Left ventricle myocardium inferior (tissue), 1 donor: ENCODE measurements around the gene EGR1. TPM values are rescaled to one million over a fixed set of nuclear protein-coding genes. Genes with fewer than 3 reads are reported as not detected.
"Not testable (repeated sequence)": the region's sequence is repeated elsewhere in the genome, so short reads cannot be mapped to it uniquely, and the experiment has no call there.

Source experiments
- DNase-seq: peaks from one replicate; pipeline ENCODE4 v3.0.0-alpha.2; 2020
- H3K27ac ChIP-seq: fragments of 200-600 bp; replicated peaks from 2 replicates; pipeline ENCODE4 v1.8.0; 2021
- H3K27me3 ChIP-seq: fragments of 200-600 bp; 2 replicates; pipeline ENCODE4 v1.8.0; 2021; ENCODE audit warnings: low read depth
- H3K36me3 ChIP-seq: fragments of 200-600 bp; 2 replicates; pipeline ENCODE4 v1.8.0; 2021
- H3K4me1 ChIP-seq: fragments of 200-600 bp; 2 replicates; pipeline ENCODE4 v1.8.0; 2021
- H3K4me3 ChIP-seq: fragments of 200-600 bp; 2 replicates; pipeline ENCODE4 v1.8.0; 2021; ENCODE audit warnings: mild to moderate bottlenecking, moderate library complexity
- H3K9me3 ChIP-seq: fragments of 200-600 bp; replicated peaks from 2 replicates; pipeline ENCODE4 v1.8.0; 2021
- CTCF ChIP-seq: fragments of 200-600 bp; IDR thresholded peaks from 2 replicates; pipeline ENCODE4 v1.8.0; 2021; ENCODE audit warnings: antibody characterized with exemption, mild to moderate bottlenecking, borderline replicate concordance
- intact Hi-C: fragments of 100-400 bp; cut with micrococcal nuclease; formaldehyde crosslinking; loops from one replicate; pipeline ENCODE4 v1.11.0; 2022
- total RNA-seq: library from RNA; stranded (reverse); fragmentation: NEBNext Ultra II Directional; extraction: Animal tissue kit (Norgen Biotek cat#: 25700); gene quantifications from one replicate; pipeline ENCODE4 v1.2.1, GENCODE V29; 2021
- donor health status: DM: no; HTN: yes; CAD: no; lungs with severe emphysema.

Gene EGR1
- total RNA-seq, 1 donor from 2014 or later: 7.8 TPM

- Histone ChIP-seq H3K27me3 (peaks cover 6% of the 10 kb centered on the region), H3K4me1 (peaks cover 10% of the 10 kb centered on the region), H3K9me3 (no peaks in the 10 kb centered on the region), H3K27ac (no peak overlapping the region), H3K4me3 (no peak overlapping the region), H3K36me3 (no peaks in the 10 kb centered on the region)
- no peak for TF ChIP-seq CTCF
- no peak for DNase-seq
- intact Hi-C loops: no loop called here
These were observed 7.1 kb downstream of the EGR1 start for GRCh38 chr5:138472353-138472752.

DNA sequence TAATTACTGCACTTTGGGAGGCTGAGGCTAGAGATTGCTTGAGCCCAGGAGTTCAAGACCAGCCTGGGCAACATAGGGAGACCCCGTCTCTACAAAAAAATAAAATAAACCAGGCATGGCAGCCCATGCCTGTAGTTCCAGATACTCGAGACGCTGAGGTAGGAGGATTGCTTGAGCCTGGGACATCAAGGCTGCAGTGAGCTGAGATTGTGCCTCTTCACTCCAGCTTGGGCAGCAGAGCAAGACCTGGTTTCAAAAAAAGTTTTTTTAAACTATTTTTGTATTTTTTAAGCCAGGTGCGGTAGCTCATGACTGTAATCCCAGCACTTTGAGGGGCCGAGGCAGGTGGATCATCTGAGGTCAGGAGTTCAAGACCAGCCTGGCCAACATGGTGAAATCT lies 7.9 kb downstream of the EGR1 start:
- H3K36me3 ChIP-seq, H3K4me3 ChIP-seq, H3K4me1 ChIP-seq, DNase-seq, H3K9me3 ChIP-seq, H3K27me3 ChIP-seq, intact Hi-C loops, H3K27ac ChIP-seq: not testable (repeated sequence)

DNA sequence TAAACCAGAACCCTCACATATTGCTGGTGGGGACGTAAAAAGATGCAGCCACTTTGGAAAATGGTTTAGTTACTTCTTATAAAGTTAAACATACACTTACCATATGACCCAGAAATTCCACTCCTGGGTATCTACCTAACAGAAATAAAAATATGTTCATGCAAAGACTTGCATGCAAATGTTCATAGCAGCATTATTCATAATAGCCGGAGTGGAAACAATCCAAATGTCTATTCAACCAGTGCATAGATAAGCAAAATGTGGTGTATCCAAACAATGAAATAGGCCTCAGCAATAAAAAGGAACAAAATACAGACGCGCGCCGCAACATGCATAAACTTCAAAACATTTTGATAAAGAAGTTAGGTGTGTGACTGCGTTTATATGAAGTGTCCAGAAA lies 11.6 kb downstream of the EGR1 start:
- intact Hi-C loops: no loop called here
- no peak for DNase-seq
- Histone ChIP-seq H3K27ac (no peak overlapping the region), H3K9me3 (no peaks in the 10 kb centered on the region), H3K36me3 (no peaks in the 10 kb centered on the region), H3K4me1 (no peaks in the 10 kb centered on the region), H3K4me3 (no peak overlapping the region), H3K27me3 (peaks cover 12% of the 10 kb centered on the region)
- no peak for TF ChIP-seq CTCF

- DNase-seq: no peak
- no peaks in the 10 kb centered on the region for H3K4me1 ChIP-seq
- H3K9me3 ChIP-seq: no peaks in the 10 kb centered on the region
- intact Hi-C loops: no loop called here
- TF ChIP-seq CTCF: no peak
- H3K27ac ChIP-seq: no peak overlapping the region
- H3K4me3 ChIP-seq: no peak overlapping the region
- peaks cover 6% of the 10 kb centered on the region for H3K27me3 ChIP-seq
- no peaks in the 10 kb centered on the region for H3K36me3 ChIP-seq
These were observed 17.4 kb downstream of the EGR1 start for GRCh38 chr5:138482638-138483037.

DNA sequence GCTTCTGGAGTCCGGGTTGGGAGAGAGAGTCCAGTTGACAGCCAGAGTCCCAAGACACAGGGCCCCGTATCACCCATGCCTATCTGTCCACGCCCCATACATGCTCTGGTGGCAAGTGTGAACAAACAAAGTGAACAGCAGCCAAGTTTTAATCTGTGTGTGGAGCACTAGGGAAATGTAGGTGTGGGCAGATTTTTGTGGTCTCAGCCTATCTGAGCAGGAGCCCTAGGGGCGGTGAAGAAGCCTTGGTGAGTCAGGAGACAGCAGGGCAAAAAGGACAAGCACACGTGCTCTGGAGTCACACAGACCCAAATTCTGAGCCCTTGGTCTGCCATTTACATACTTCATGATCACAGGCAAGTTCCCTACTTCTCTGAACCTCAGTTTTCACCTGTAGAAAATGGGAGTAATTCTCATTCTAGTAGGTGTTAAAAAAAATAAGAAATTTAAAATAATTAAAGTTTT lies 23.2 kb downstream of the EGR1 start:
- H3K9me3 ChIP-seq: no peaks in the 10 kb centered on the region
- no peak for DNase-seq
- no peak overlapping the region for H3K4me3 ChIP-seq
- peaks cover 30% of the 10 kb centered on the region for H3K4me1 ChIP-seq
- H3K36me3 ChIP-seq: no peaks in the 10 kb centered on the region
- no peak for TF ChIP-seq CTCF
- no peak overlapping the region for H3K27ac ChIP-seq
- intact Hi-C loops: no loop called here
- peaks cover 20% of the 10 kb centered on the region for H3K27me3 ChIP-seq

- intact Hi-C loops: no loop called here
- Histone ChIP-seq H3K4me1 (peaks cover 34% of the 10 kb centered on the region), H3K27me3 (peaks cover 20% of the 10 kb centered on the region), H3K36me3 (no peaks in the 10 kb centered on the region), H3K4me3 (no peak overlapping the region), H3K27ac (no peak overlapping the region), H3K9me3 (no peaks in the 10 kb centered on the region)
- DNase-seq: no peak
- no peak for TF ChIP-seq CTCF
These were observed 24.4 kb downstream of the EGR1 start for GRCh38 chr5:138489683-138490061.
